GM12878 (cell line): ENCODE results near the gene DAB2.

Experiments used
- POLR2AphosphoS5 ChIP-seq: IDR thresholded peaks from 2 replicates; pipeline ENCODE4 v1.6.1; 2011; ENCODE audit warnings: mild to moderate bottlenecking, low read length, inconsistent platforms
- TAF1 ChIP-seq: IDR thresholded peaks from 2 replicates; pipeline ENCODE4 v1.6.1; 2011; ENCODE audit warnings: mild to moderate bottlenecking, low read depth, low read length, borderline replicate concordance

GRCh38 chr5:39370555-39371366, 54.0 kb downstream of the DAB2 start:
- no peak for TF ChIP-seq POLR2AphosphoS5
- TF ChIP-seq TAF1: no peak
